Measurements from ENCODE around the gene CYREN.
A peak's percentile ranks its signal among the peaks of the same experiment; 100 is the strongest.
"Not testable (repeated sequence)": the region's sequence is repeated elsewhere in the genome, so short reads cannot be mapped to it uniquely, and the experiment has no call there.

DNA sequence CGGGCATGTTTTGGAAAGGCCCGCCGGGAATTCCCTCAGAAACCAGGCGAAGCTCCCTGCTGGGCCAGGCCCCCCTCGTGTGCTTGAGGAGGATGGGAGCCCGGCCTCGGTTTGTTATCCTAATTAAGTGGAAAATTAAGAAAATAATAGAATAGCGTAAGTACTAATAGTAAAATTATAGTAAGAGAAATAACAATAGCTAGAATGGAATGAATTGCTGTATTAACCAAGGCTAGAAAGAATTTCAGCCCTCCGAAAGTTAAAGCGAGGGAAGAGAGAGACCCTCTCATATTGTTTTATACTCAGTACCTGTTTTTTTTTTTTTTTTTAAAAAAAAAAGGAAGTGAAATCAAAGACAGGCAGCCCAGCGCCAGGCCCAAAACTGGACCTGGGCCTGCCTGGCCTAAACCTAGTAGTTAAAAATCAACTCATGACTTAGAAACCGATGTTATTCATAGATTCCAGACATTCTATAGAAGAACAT is 533 bp upstream of the CYREN start:
- TF ChIP-seq, protein P1, sequence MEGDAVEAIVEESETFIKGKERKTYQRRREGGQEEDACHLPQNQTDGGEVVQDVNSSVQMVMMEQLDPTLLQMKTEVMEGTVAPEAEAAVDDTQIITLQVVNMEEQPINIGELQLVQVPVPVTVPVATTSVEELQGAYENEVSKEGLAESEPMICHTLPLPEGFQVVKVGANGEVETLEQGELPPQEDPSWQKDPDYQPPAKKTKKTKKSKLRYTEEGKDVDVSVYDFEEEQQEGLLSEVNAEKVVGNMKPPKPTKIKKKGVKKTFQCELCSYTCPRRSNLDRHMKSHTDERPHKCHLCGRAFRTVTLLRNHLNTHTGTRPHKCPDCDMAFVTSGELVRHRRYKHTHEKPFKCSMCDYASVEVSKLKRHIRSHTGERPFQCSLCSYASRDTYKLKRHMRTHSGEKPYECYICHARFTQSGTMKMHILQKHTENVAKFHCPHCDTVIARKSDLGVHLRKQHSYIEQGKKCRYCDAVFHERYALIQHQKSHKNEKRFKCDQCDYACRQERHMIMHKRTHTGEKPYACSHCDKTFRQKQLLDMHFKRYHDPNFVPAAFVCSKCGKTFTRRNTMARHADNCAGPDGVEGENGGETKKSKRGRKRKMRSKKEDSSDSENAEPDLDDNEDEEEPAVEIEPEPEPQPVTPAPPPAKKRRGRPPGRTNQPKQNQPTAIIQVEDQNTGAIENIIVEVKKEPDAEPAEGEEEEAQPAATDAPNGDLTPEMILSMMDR (IDR thresholded peaks at IDR 0.05; ENCODE audit: low read depth, low read length, poor library complexity, severe bottlenecking) = peak; percentile 1
- not testable (repeated sequence) for TF ChIP-seq EZH2phosphoT487 (IDR thresholded peaks at IDR 0.05; ENCODE audit: borderline replicate concordance, low read length)
